Mononuclear cell (primary cell): Measurements from ENCODE around the gene INO80. TPM values are rescaled to one million over a fixed set of nuclear protein-coding genes. Genes with fewer than 3 reads are reported as not detected.
"Not testable (repeated sequence)": the region's sequence is repeated elsewhere in the genome, so short reads cannot be mapped to it uniquely, and the experiment has no call there.

Source experiments
- H3K27me3 ChIP-seq: 2 replicates; pipeline ENCODE4 v1.6.0; 2011; ENCODE audit warnings: low read length, control low read depth; ENCODE audit not compliant: insufficient read depth
- H3K4me1 ChIP-seq: 2 replicates; pipeline ENCODE4 v1.5.1; 2011; ENCODE audit warnings: mild to moderate bottlenecking, low read length, control low read depth; ENCODE audit not compliant: insufficient read depth
- H3K4me3 ChIP-seq: 2 replicates; pipeline ENCODE4 v1.5.1; 2011; ENCODE audit warnings: mild to moderate bottlenecking, low read length, moderate library complexity
- H3K9me3 ChIP-seq: 2 replicates; pipeline ENCODE4 v1.5.1; 2011; ENCODE audit warnings: low read depth, mild to moderate bottlenecking, control low read depth, low read length
- total RNA-seq: library from RNA; depleted of rRNA; stranded (reverse); fragments of >200 nt; gene quantifications from one replicate; pipeline ENCODE4 v1.2.3, GENCODE V29; 2012

INO80 gene
- total RNA-seq, 1 donor, result 27.3 TPM

DNA sequence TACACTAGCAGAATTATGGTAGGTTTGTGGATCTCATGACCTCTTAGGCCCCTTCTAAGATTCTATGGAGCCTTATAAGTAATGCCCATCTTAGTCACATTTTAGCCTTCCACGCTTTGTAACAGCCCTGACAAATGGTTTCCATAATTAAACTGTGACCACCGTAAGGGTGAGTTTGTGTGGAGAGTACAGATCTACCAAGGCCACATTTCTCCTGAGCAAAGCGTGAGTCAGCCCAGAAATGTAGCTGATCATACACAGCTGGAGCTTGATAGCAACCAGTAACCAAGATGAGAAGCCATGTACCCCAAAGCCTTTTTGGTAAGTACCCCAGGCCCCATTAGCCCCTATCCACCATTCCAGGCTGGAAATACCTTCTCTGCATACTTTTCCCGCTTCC lies 131.1 kb downstream of the INO80 start:
- Histone ChIP-seq H3K9me3 (no peaks in the 10 kb centered on the region), H3K4me3 (no peak overlapping the region), H3K27me3 (no peaks in the 10 kb centered on the region), H3K4me1 (no peaks in the 10 kb centered on the region)

DNA sequence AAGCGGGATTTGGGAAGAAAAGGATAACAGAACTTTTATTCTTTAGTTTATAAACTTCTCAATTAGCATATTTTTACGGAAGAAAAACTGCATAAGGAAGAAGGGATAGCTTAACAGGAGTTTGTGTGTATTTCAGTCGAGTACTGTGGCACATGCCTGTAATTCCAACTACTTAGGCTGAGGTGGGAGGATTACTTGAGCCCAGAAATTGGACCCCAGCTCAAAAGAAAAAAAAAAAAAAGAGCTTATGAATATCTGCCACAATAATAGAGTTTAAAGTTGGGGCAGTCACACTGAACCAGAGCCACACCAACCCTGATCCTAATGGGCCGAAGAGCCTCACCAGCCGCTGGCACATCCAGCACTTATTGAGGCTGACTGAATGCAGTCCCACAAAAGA lies 131.7 kb downstream of the INO80 start:
- no peaks in the 10 kb centered on the region for H3K4me1 ChIP-seq
- H3K4me3 ChIP-seq, result no peak overlapping the region
- no peaks in the 10 kb centered on the region for H3K9me3 ChIP-seq
- no peaks in the 10 kb centered on the region for H3K27me3 ChIP-seq

DNA sequence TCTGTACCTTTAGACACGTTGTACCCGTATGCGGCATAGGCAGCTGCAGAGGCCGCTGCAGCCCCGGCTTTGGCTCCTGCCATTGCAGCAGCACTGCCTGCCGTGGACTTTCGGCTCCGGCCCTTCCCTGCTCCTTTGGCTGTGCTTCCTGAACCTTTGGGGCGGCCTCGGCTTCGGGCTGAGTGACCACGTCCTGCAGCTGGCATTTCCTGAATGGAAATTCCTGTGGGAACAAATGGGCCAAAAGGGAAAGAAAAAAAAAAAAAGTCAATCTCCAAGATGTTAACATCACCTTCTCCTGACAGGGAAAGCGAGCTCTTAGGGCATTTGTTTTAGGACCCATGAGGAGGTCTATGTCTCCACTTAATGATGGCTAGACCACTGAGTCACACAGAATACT lies 133.2 kb downstream of the INO80 start:
- no peak overlapping the region for H3K4me3 ChIP-seq
- H3K27me3 ChIP-seq, result no peaks in the 10 kb centered on the region
- H3K4me1 ChIP-seq, result no peaks in the 10 kb centered on the region
- H3K9me3 ChIP-seq, result no peaks in the 10 kb centered on the region

DNA sequence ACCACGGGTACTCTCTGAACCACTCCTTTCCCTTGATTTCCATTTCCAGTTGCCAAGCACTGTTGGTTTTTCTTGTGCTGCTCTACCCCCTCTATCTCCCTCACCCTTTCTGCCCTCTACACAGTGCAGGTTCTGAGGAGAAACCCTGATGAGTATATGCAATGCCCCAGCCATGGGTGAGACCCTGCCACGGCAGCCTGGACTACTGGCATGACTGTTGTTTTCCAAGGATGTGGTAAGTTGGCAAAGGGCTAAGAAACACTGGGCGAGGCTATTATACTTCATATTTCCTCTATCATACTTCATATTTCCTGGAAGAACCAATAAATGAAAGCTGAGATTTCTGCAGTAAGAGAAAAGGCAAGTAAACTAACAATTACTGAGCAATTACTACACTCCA lies 134.9 kb downstream of the INO80 start:
- H3K4me3 ChIP-seq, result no peak overlapping the region
- H3K27me3 ChIP-seq, result no peaks in the 10 kb centered on the region
- no peaks in the 10 kb centered on the region for H3K4me1 ChIP-seq
- no peaks in the 10 kb centered on the region for H3K9me3 ChIP-seq

DNA sequence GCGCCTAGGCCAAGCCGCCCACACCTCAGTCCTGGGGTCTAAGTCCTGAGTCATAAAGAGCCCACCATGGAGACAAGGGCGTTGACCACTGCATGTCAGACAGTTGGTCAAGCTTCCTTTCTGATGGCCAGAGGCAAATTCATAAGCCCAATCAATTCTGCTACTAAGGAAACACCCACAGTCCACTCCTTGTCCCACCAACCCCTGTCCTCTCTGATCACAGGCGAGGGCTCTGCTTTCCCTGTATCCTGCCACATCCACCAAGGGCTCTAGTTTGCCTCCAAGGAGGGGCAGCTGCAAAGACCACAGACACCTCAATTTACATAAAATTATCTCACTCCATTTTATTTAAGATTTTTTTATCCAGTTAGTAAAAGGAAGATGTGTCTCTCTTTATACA lies 137.5 kb downstream of the INO80 start:
- Histone ChIP-seq H3K4me1 (no peaks in the 10 kb centered on the region), H3K4me3 (no peak overlapping the region), H3K9me3 (no peaks in the 10 kb centered on the region), H3K27me3 (no peaks in the 10 kb centered on the region)

DNA sequence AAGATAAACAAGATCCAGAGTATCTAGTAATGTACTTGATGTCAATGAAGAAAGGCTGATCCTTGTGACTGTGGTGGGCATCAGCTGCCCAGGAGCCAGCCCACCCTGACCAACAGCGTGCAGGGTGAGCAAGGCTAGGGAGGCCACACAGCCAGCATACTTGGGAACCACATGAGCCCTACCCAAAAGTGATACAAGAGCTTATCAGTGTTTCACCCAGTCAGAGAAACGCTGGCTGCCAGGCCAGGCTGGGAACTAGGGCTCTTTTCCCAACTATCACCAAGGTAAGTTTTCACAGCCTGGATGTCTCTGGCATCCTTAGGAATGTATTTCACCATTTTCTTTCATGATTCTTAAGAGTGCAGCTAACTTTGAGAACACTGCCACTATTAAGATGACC lies 137.9 kb downstream of the INO80 start:
- Histone ChIP-seq H3K9me3 (no peaks in the 10 kb centered on the region), H3K27me3 (no peaks in the 10 kb centered on the region), H3K4me1 (no peaks in the 10 kb centered on the region), H3K4me3 (no peak overlapping the region)

DNA sequence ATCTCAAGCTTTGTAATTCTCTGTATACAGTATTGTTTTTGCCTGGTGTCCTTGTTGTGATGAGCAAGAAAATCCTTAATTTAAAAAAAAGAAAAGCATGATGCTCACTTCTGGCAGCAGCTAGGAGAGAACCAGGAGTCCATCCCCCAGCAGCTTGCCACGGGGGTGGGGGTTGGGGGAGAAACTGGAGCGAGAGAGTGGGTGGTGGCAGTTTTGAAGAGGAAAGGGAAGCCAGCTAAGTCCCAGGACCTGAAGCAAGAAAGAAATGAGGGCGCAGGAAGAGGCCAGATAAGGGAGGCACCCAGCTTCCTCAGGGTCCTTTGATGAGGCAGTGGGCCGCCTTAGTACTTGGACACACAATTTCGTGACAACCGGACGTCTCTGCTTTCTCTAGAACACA lies 139.3 kb downstream of the INO80 start:
- H3K9me3 ChIP-seq, result no peaks in the 10 kb centered on the region
- H3K4me1 ChIP-seq, result no peaks in the 10 kb centered on the region
- H3K27me3 ChIP-seq, result no peaks in the 10 kb centered on the region
- no peak overlapping the region for H3K4me3 ChIP-seq

DNA sequence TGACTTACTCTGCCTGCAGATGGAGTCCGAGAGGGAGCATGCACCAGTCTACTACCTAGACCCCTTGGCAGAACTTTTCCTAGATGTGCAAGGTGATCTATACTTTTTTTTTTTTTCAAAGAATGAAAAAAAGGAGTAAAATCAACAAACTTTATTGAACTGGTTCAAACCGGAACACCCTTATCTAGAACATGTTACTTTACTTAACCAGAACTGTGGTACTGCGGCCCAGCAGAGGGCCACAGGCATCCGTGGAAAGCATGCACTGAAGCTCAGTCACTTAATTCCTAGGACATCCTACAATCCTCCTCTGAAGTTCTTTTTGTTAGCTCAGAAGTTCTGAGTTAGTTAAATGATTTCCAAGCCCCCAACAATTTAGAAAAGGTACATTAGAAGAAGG lies 141.2 kb downstream of the INO80 start:
- Histone ChIP-seq H3K4me3 (no peak overlapping the region), H3K9me3 (no peaks in the 10 kb centered on the region), H3K4me1 (no peaks in the 10 kb centered on the region), H3K27me3 (no peaks in the 10 kb centered on the region)

DNA sequence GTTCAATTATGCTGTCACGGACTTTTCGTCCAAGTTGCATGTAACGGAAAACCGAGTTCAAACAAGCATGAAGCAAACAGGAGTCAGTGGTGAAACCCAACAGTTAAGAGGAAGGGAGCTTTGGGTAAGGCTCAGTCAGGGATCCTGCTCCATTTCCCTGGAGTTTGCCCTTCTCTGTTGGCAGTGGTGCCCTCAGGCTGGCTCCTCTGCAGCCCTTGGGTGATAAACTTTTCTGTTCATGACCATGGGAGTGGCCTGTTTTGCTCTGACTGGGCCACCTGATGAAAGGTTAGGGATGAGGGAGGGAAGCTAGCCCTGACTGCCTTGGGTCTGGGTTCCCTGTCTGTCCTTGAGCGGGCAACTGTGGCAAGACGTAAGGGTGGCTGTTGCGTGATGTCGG lies 146.7 kb downstream of the INO80 start:
- Histone ChIP-seq H3K9me3 (no peaks in the 10 kb centered on the region), H3K27me3 (no peaks in the 10 kb centered on the region), H3K4me3 (no peak overlapping the region), H3K4me1 (no peaks in the 10 kb centered on the region)

DNA sequence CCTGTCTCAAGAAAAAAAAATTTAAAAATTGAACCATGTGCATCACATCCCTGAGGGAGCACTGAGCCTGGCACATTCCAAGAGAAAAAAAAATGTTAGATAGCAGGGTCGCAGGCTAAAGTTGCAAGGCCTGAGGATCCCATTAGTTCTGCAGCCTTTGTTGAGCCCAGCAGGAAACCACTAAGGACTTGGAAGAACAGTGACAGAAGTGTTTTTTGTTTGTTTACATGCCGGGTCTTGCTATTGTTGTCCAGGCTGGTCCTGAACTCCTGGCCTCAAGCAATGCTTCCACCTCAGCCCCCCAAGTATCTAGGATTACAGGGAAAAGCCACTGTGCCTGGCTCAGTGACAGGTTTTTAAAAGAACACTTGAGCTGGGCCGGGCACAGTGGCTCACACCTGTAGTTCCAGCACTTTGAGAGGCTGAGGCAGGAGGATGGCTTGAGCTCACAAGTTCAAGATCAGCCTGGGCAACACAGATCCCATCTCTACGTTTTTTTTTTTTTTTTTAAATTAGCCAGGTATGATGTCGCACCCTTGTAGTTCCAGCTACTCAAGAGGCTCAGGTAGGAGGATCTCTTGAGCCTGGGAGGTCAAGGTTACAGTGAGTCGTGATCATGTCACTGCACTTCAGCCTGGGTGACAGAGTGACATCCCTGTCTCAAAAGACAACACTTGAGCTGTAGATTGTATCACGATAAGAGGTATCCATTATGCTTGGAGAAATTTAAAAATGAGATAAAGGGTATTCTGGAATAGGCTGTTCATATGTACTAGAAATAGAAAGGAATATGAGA lies 147.6 kb downstream of the INO80 start:
- no peaks in the 10 kb centered on the region for H3K4me1 ChIP-seq
- no peak overlapping the region for H3K4me3 ChIP-seq
- no peaks in the 10 kb centered on the region for H3K27me3 ChIP-seq

DNA sequence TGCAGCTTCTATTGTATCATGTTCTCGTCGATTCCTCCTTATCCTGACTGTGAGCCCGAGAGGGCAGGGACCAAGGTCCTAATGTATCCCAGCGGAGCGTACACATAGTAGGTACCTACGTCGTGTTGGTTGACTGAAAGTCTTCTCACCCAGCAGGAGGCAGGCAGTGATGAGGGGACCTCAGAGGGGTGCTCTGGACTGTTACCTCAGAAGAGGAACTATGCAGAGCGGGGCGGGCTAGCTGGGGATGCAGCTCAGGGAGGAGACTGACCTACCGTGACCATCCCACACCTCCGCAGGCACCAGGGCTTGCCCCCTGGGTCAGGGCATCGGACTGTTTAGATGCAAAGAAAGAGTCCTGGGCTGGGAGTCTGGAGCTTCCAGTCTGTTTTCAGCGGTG lies 151.4 kb downstream of the INO80 start:
- Histone ChIP-seq H3K4me1 (no peaks in the 10 kb centered on the region), H3K4me3 (no peak overlapping the region), H3K27me3 (no peaks in the 10 kb centered on the region), H3K9me3 (no peaks in the 10 kb centered on the region)

More for the DNA sequence above, 147.6 kb downstream of the INO80 start:
- no peaks in the 10 kb centered on the region for H3K9me3 ChIP-seq

DNA sequence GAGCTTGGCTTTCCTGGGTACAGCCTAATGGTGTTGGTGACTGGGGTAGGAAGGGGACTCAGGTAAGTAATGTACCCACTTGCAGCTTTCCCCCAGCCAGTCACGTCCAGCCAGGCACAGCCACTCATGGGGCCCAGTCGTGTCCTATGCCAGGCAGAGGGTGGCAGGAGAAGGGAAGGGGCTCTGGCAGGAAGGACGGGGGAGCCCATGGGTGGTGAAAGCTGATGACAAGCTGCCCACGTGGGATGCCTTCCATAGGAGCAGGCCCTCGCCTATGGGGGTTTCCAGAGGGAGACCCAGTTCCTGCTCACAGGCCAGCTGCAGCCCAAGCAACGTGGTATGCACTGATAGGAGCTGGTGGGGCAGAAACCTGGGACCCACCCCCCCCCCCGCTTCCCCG lies 152.1 kb downstream of the INO80 start:
- Histone ChIP-seq H3K4me1 (no peaks in the 10 kb centered on the region), H3K9me3 (no peaks in the 10 kb centered on the region), H3K4me3 (no peak overlapping the region), H3K27me3 (no peaks in the 10 kb centered on the region)

DNA sequence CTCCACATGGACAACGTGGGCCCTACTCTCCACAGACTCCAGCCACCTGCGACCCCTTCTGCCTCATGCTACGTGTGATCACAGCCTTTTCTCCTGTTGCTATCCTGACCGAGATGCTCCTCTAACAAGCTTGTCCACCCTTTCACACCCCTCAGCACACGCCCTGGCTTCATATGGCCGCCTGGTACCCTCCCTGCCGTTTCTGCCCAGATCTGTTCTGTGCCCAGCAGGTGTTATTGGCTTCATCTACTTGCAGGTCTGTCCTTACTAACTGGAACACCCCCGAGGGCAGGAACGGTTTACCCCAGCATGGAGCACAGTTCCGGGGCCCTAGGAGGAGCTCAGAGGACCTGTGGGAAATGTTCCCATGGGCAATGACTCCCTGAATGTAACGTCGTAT lies 152.9 kb downstream of the INO80 start:
- no peak overlapping the region for H3K4me3 ChIP-seq
- H3K27me3 ChIP-seq, result no peaks in the 10 kb centered on the region
- H3K4me1 ChIP-seq, result no peaks in the 10 kb centered on the region
- no peaks in the 10 kb centered on the region for H3K9me3 ChIP-seq

DNA sequence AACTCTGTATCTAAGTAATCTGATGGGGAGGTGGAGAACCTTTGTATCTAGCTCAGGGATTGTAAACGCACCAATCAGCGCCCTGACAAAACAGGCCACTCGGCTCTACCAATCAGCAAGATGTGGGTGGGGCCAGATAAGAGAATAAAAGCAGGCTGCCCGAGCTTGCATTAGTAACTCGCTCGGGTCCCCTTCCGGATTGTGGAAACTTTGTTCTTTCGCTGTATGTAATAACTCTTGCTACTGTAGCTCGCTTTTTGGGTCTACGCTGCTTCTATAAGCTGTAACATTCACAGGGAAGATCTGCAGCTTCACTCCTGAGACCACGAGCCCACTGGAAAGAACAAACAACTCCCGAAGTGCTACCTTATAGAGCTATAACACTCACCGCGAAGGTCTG lies 153.8 kb downstream of the INO80 start:
- H3K4me1 ChIP-seq, result not testable (repeated sequence)

DNA sequence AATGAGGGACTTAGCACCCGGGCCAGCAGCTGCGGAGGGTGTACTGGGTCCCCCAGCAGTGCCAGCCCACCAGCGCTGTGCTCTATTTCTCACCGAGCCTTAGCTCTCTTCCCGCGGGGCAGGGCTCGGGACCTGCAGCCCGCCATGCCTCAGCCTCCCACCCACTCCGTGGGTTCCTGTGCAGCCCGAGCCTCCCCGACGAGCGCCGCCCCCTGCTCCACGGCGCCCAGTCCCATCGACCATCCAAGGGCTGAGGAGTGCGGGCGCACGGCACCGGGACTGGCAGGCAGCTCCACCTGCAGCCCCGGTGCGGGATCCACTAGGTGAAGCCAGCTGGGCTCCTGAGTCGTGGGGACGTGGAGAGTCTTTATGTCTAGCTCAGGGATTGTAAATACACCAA lies 154.3 kb downstream of the INO80 start:
- H3K4me3 ChIP-seq, H3K4me1 ChIP-seq, H3K9me3 ChIP-seq, H3K27me3 ChIP-seq: not testable (repeated sequence)

More for the DNA sequence above, 153.8 kb downstream of the INO80 start:
- not testable (repeated sequence) for H3K27me3 ChIP-seq, H3K4me3 ChIP-seq, H3K9me3 ChIP-seq

DNA sequence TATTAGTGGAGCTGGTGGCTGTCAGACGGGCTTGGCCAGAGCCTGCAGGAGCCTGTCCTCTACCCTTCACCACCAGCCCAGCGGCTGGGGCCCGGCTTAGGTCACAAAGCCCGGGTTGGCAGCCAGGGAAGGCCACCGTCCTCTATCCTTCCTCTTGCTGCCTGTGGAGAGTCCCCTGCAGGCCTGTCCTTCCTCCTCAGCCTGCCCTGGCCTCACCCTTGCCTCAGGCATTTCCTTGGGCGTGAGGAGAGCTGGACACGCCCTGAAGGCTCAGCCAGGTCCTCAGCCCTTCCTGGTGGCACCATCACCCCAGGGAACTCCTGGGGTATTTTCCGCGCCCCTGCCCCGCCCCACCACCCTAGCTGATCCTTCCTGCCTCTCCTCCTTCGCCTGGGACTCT lies 155.2 kb downstream of the INO80 start:
- H3K4me1 ChIP-seq, result no peaks in the 10 kb centered on the region
- no peak overlapping the region for H3K4me3 ChIP-seq
- H3K9me3 ChIP-seq, result no peaks in the 10 kb centered on the region
- H3K27me3 ChIP-seq, result no peaks in the 10 kb centered on the region
